HG02938 (cell line): ENCODE measurements around the gene SOX2.

ENCODE experiments used
- ATAC-seq: cut with Tn5 transposase; IDR thresholded peaks from one replicate; pipeline ENCODE4 v1.9.1; 2021; ENCODE audit warnings: mild to moderate bottlenecking, moderate library complexity; ENCODE audit not compliant: unreplicated experiment

SOX2 gene

GRCh38 chr3:181711325-181712135, at the start of gene SOX2:
Gene SOX2 (plus strand): TSS chr3:181711925. CDS start chr3:181712361, 436 bp downstream.
- no peak for ATAC-seq

- no peak for ATAC-seq
Observed at GRCh38 chr3:181683563-181683962, 28.2 kb upstream of the SOX2 start.

- no peak for ATAC-seq
Observed at GRCh38 chr3:181687190-181687589, 24.5 kb upstream of the SOX2 start.

GRCh38 chr3:181687731-181688130, 24.0 kb upstream of the SOX2 start:
- no peak for ATAC-seq

- no peak for ATAC-seq
Observed at GRCh38 chr3:181689546-181689945, 22.2 kb upstream of the SOX2 start.

GRCh38 chr3:181690769-181691168, 21.0 kb upstream of the SOX2 start:
- ATAC-seq: no peak

GRCh38 chr3:181691901-181692300, 19.8 kb upstream of the SOX2 start:
- no peak for ATAC-seq

- no peak for ATAC-seq
Observed at GRCh38 chr3:181692311-181693145, 19.2 kb upstream of the SOX2 start.

GRCh38 chr3:181693280-181693679, 18.4 kb upstream of the SOX2 start:
- no peak for ATAC-seq

GRCh38 chr3:181694805-181695660, 16.7 kb upstream of the SOX2 start:
- ATAC-seq: no peak

- no peak for ATAC-seq
Observed at GRCh38 chr3:181695661-181696491, 15.8 kb upstream of the SOX2 start.

- ATAC-seq: no peak
Observed at GRCh38 chr3:181696626-181697230, 15.0 kb upstream of the SOX2 start.

- ATAC-seq: no peak
Observed at GRCh38 chr3:181698263-181698954, 13.3 kb upstream of the SOX2 start.

GRCh38 chr3:181699171-181699903, 12.4 kb upstream of the SOX2 start:
- ATAC-seq: no peak

- peak; percentile 68 for ATAC-seq
Observed at GRCh38 chr3:181700168-181701087, 11.3 kb upstream of the SOX2 start.

GRCh38 chr3:181701096-181701495, 10.6 kb upstream of the SOX2 start:
- ATAC-seq: no peak

- no peak for ATAC-seq
Observed at GRCh38 chr3:181703601-181704420, 7.9 kb upstream of the SOX2 start.
